GM06990 (cell line): Measurements from ENCODE around the gene ITK.
"Not testable (repeated sequence)": the region's sequence is repeated elsewhere in the genome, so short reads cannot be mapped to it uniquely, and the experiment has no call there.

Source experiments
- DNase-seq: peaks from one replicate; pipeline ENCODE4 v3.0.0-alpha.2; 2011; ENCODE audit not compliant: insufficient read length; ENCODE audit errors: extremely low read depth
- H3K27me3 ChIP-seq: replicated peaks from 2 replicates; pipeline ENCODE4 v1.6.0; 2011; ENCODE audit warnings: low read length; ENCODE audit not compliant: control insufficient read depth, insufficient read depth
- H3K36me3 ChIP-seq: 2 replicates; pipeline ENCODE4 v1.5.1; 2011; ENCODE audit warnings: low read length; ENCODE audit not compliant: control insufficient read depth, insufficient read depth
- H3K4me3 ChIP-seq: replicated peaks from 2 replicates; pipeline ENCODE4 v1.5.1; 2011; ENCODE audit warnings: low read depth, mild to moderate bottlenecking, control low read depth, low read length
- TF ChIP-seq, protein P1 (sequence below): IDR thresholded peaks from 2 replicates; pipeline ENCODE4 v1.5.1; 2011; ENCODE audit warnings: low read length, control low read depth, mild to moderate bottlenecking, inconsistent platforms; ENCODE audit not compliant: insufficient read depth, poor library complexity, severe bottlenecking

Gene ITK

DNA sequence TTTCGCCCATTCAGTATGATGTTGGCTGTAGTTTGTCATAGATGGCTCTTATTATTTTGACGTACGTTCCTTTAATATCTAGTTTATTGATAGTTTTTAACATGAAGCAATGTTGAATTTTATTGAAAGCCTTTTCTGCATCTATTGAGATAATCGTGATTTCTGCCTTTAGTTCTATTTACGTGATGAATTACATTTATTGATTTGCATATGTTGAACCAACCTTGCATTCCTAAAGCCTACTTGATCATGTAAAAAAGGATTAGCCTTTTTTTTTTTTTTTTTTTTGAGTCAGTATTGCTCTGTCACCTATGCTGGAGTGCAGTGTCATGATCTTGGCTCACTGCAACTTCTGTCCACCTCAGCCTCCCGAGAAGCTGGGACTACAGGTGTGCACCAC, 25.1 kb downstream of the ITK start:
- no peaks in the 10 kb centered on the region for H3K27me3 ChIP-seq
- H3K4me3 ChIP-seq: no peak overlapping the region
- DNase-seq: no peak
- no peaks in the 10 kb centered on the region for H3K36me3 ChIP-seq
- TF ChIP-seq, protein P1, sequence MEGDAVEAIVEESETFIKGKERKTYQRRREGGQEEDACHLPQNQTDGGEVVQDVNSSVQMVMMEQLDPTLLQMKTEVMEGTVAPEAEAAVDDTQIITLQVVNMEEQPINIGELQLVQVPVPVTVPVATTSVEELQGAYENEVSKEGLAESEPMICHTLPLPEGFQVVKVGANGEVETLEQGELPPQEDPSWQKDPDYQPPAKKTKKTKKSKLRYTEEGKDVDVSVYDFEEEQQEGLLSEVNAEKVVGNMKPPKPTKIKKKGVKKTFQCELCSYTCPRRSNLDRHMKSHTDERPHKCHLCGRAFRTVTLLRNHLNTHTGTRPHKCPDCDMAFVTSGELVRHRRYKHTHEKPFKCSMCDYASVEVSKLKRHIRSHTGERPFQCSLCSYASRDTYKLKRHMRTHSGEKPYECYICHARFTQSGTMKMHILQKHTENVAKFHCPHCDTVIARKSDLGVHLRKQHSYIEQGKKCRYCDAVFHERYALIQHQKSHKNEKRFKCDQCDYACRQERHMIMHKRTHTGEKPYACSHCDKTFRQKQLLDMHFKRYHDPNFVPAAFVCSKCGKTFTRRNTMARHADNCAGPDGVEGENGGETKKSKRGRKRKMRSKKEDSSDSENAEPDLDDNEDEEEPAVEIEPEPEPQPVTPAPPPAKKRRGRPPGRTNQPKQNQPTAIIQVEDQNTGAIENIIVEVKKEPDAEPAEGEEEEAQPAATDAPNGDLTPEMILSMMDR: no peak

DNA sequence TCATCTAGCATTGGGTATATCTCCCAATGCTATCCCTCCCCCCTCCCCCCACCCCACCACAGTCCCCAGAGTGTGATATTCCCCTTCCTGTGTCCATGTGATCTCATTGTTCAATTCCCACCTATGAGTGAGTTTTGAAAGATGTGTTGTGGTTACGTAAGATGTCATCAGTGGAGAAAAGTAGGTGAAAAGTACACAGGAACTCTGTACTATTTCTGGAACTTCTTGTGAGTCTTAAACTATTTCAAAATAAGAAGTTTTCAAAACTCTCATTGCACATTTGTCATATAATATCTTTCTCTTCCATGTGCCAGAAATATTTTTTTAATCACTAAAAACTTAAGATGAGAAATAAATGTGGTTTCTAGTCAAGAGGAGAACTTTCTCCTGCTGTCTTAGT, 30.0 kb downstream of the ITK start:
- not testable (repeated sequence) for H3K4me3 ChIP-seq, DNase-seq, H3K27me3 ChIP-seq, H3K36me3 ChIP-seq

DNA sequence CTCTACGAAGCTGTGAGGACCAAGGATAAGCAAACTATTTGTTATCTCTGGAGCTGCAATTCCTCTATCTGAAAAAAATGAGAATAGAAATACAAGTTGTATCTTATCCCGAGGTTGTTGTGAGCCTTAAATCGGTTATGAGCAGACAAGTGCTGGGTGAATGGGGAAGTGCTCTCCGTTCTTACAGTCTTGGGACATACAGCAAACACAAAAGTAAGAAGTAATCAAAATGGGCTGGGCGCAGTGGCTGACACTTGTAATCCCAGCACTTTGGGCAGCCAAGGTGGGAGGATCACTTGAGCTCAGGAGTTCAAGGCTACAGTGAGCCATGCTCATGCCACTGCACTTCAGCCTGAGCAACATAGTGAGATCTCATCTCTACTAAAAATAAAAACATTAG, 31.7 kb downstream of the ITK start:
- TF ChIP-seq, protein P1: no peak
- Histone ChIP-seq H3K4me3 (no peak overlapping the region), H3K27me3 (no peaks in the 10 kb centered on the region), H3K36me3 (no peaks in the 10 kb centered on the region)
- DNase-seq: no peak

DNA sequence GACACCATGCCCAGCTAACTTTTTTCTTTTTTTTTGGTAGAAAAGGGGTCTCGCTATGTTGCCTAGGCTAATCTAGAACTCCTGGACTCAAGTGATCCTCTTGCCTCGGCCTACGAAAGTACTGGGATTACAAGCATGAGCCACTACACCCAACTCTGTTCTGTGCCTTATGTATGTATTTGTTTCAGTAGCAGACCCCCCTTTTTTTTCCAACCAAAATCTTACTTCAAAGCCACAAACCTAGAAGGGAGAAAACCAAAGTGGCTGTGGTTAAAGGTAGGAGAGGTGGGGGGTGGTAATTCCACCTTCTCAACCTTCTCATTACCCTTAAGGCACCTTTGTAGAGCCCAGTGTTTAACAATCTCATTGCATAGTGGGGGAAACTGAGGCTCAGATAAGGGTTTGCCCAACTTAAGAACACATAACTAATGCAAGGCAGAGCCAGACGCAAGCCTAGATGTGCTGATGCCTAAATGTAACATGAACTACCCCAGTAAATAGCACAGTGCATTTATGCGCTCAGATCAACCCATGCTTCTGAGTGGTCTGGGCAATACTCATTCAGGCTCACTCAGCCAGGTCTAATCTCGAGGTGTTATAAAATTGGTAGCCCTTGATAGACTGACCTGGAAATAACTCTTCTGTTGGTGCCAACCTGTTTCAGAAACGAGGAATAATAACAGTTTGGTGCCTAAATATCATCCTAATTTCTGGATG, 33.0 kb downstream of the ITK start:
- no peak for DNase-seq
- H3K27me3 ChIP-seq: no peaks in the 10 kb centered on the region

DNA sequence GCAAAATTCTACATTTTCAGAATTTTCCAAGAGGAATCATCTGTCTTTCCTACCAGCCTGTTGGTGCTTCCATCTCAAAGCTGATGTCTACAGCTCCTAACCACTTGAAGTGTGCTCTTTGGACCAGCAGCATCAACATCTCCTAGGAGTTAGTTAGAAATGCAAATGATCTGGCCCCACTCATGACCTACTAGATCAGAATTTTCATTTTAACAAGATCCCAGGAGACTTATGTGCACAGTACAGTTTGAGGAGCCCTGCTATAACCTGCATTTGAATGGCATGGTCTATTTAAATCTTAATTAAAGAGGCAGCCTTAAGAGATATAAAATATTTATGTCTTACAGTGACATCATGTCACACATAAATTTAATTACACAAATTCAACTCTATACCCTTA, 33.8 kb downstream of the ITK start:
- no peaks in the 10 kb centered on the region for H3K36me3 ChIP-seq
- no peak overlapping the region for H3K4me3 ChIP-seq
- DNase-seq: no peak

More for the DNA sequence above, 33.0 kb downstream of the ITK start:
- Histone ChIP-seq H3K4me3 (no peak overlapping the region), H3K36me3 (no peaks in the 10 kb centered on the region)
- TF ChIP-seq, protein P1: no peak

DNA sequence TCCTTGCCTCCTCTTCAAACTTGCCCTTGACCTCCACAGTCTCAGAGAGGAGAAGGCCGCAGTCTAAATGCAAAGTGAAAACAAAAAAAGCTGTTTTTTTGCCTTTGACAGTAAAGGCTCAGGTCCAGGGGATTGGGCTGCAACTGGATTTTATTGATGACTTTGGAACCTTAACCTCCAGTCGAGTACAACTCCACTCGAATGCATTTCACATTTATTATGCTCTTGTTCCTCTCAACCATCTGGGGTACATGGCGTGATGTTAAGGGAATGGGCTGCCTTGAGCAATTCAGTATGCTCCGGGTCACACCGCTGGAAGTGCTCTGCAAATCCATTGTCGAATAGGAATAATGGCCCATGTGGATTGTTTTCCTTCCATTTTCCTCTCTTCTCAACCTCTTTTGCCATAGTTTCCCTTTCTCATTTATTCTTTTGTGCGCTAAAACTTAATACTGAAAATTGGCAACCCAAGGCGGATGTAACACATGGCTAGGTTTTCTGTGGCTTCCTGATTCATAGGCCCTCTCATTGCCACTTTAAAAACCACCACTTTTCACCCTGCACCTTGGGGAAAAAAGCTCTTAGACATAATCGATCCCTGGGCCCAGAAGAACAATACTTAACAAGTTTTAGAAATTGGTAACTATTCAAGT, 34.3 kb downstream of the ITK start:
- H3K36me3 ChIP-seq: no peaks in the 10 kb centered on the region
- TF ChIP-seq, protein P1: no peak
- no peaks in the 10 kb centered on the region for H3K27me3 ChIP-seq
- no peak overlapping the region; the same call in 1 of the 2 replicates for H3K4me3 ChIP-seq
- DNase-seq: no peak

More for the DNA sequence above, 33.8 kb downstream of the ITK start:
- TF ChIP-seq, protein P1: no peak
- no peaks in the 10 kb centered on the region for H3K27me3 ChIP-seq
